ENCODE measurements around the gene C1orf174.

C1orf174 gene

DNA sequence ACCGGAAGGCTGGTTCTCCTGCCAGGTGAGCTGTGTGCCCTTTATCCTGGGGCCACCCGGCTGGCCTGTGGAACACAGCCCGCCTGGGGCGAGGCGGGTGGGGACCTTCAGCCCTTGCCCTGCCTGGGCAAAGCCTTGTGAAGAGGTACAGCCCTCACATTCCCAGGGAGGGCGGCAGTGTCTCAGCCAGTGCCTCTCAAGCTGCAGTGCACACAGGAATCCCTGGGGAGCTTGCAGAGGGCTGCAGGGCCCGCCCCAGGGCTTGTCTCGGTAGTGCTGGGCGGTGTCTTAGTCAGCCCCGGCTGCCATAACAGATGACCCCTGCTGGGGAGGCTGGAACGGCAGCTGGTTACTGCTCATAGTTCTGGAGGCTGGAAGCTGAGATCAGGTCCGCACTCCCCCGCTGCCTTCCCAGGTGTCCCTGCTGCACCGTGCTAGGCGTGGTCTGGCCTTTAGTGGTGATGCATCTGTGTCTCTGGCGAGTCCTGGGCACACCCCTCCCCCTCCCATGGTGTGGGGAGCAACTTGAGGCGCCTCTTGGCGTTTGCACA lies 30.2 kb downstream of the C1orf174 start:
- TF ChIP-seq, protein P1, sequence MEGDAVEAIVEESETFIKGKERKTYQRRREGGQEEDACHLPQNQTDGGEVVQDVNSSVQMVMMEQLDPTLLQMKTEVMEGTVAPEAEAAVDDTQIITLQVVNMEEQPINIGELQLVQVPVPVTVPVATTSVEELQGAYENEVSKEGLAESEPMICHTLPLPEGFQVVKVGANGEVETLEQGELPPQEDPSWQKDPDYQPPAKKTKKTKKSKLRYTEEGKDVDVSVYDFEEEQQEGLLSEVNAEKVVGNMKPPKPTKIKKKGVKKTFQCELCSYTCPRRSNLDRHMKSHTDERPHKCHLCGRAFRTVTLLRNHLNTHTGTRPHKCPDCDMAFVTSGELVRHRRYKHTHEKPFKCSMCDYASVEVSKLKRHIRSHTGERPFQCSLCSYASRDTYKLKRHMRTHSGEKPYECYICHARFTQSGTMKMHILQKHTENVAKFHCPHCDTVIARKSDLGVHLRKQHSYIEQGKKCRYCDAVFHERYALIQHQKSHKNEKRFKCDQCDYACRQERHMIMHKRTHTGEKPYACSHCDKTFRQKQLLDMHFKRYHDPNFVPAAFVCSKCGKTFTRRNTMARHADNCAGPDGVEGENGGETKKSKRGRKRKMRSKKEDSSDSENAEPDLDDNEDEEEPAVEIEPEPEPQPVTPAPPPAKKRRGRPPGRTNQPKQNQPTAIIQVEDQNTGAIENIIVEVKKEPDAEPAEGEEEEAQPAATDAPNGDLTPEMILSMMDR (IDR thresholded peaks at IDR 0.05; ENCODE audit: insufficient read depth, low read length), result no peak
- TF ChIP-seq, protein P2, sequence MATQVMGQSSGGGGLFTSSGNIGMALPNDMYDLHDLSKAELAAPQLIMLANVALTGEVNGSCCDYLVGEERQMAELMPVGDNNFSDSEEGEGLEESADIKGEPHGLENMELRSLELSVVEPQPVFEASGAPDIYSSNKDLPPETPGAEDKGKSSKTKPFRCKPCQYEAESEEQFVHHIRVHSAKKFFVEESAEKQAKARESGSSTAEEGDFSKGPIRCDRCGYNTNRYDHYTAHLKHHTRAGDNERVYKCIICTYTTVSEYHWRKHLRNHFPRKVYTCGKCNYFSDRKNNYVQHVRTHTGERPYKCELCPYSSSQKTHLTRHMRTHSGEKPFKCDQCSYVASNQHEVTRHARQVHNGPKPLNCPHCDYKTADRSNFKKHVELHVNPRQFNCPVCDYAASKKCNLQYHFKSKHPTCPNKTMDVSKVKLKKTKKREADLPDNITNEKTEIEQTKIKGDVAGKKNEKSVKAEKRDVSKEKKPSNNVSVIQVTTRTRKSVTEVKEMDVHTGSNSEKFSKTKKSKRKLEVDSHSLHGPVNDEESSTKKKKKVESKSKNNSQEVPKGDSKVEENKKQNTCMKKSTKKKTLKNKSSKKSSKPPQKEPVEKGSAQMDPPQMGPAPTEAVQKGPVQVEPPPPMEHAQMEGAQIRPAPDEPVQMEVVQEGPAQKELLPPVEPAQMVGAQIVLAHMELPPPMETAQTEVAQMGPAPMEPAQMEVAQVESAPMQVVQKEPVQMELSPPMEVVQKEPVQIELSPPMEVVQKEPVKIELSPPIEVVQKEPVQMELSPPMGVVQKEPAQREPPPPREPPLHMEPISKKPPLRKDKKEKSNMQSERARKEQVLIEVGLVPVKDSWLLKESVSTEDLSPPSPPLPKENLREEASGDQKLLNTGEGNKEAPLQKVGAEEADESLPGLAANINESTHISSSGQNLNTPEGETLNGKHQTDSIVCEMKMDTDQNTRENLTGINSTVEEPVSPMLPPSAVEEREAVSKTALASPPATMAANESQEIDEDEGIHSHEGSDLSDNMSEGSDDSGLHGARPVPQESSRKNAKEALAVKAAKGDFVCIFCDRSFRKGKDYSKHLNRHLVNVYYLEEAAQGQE (IDR thresholded peaks at IDR 0.05; ENCODE audit: insufficient replicate concordance, low read depth), result no peak
- TF ChIP-seq POLR2AphosphoS5 (IDR thresholded peaks at IDR 0.05; ENCODE audit: low read depth) (no peak), GABPA (IDR thresholded peaks at IDR 0.05; ENCODE audit: low read depth) (no peak), SPI1 (IDR thresholded peaks at IDR 0.05; ENCODE audit: borderline replicate concordance, low read depth) (no peak)
- no peak overlapping the region for H3K27ac ChIP-seq (replicated peaks)
- no peaks in the 10 kb centered on the region for H3K27me3 ChIP-seq (ENCODE audit: insufficient read depth, poor library complexity, severe bottlenecking)
- DNase-seq (ENCODE audit: low read depth in 1 of 2, low spot score in 1 of 2), result no peak
- H3K4me3 ChIP-seq (replicated peaks; ENCODE audit: insufficient read depth, low read length), result no peak overlapping the region

DNA sequence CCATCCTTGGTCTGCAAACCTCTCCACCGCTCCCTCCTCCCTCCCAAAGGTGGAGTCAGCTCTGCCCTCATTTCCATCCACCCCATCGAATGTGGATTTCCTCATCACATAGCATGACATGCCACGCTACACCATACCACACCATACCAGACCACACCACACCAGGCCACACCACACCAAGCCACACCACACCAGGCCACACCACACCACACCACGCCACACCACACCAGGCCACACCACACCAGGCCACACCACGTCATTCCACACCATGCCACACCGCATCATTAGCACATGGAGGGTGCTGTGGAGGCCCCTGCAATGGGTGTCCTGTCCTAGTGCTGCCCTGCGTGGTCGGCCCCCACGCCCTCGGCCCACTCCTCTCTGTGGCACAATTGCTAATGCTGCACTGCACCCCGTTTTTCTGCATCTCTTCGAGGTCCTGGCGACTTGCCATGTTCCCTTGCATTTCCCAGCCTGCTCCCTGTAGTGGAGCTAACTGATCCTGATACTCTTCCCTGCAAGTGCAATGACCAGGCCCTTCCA lies 31.5 kb downstream of the C1orf174 start:
- TF ChIP-seq, protein P1 (IDR thresholded peaks at IDR 0.05; ENCODE audit: insufficient read depth, low read length), result no peak
- TF ChIP-seq SPI1 (IDR thresholded peaks at IDR 0.05; ENCODE audit: borderline replicate concordance, low read depth) (no peak), POLR2AphosphoS5 (IDR thresholded peaks at IDR 0.05; ENCODE audit: low read depth) (no peak), GABPA (IDR thresholded peaks at IDR 0.05; ENCODE audit: low read depth) (no peak)
- TF ChIP-seq, protein P2 (IDR thresholded peaks at IDR 0.05; ENCODE audit: insufficient replicate concordance, low read depth), result no peak
- Histone ChIP-seq H3K27ac (replicated peaks) (no peak overlapping the region), H3K27me3 (ENCODE audit: insufficient read depth, poor library complexity, severe bottlenecking) (no peaks in the 10 kb centered on the region), H3K4me3 (replicated peaks; ENCODE audit: insufficient read depth, low read length) (no peak overlapping the region)
- no peak for DNase-seq (ENCODE audit: low read depth in 1 of 2, low spot score in 1 of 2)

DNA sequence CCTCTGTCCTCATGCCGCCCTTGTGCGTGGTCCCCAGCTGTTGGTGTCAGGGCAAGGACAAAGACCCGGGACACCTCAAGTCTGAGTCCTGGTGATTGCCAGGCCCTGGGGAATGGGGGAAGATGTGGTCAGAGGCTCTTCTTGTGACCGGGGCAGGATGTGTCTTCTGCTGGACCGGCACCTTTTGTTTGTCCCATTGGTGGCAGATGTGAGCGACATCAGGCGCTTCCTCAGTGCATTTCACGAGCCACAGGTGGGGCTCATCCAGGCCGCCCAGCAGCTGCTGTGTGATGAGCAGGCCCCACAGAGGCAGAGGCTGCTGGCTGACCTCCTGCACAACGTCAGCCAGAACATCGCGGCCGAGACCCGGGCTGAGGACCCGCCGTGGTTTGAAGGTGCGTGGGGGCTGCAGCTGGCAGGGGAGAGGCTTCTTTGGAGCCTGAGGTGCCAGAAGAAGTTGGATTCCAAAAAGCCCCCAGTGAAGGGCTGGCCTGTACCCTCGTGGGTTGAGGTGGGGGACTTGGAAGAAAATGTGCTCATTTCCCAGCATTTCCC lies 34.4 kb downstream of the C1orf174 start:
- TF ChIP-seq, protein P2 (IDR thresholded peaks at IDR 0.05; ENCODE audit: insufficient replicate concordance, low read depth), result no peak
- TF ChIP-seq GABPA (IDR thresholded peaks at IDR 0.05; ENCODE audit: low read depth), result no peak
- TF ChIP-seq POLR2AphosphoS5 (IDR thresholded peaks at IDR 0.05; ENCODE audit: low read depth), result no peak
- TF ChIP-seq, protein P1 (IDR thresholded peaks at IDR 0.05; ENCODE audit: insufficient read depth, low read length), result no peak
- no peak for TF ChIP-seq SPI1 (IDR thresholded peaks at IDR 0.05; ENCODE audit: borderline replicate concordance, low read depth)
- DNase-seq (ENCODE audit: low read depth in 1 of 2, low spot score in 1 of 2), result no peak
- no peak overlapping the region for H3K27ac ChIP-seq (replicated peaks)
- no peaks in the 10 kb centered on the region for H3K27me3 ChIP-seq (ENCODE audit: insufficient read depth, poor library complexity, severe bottlenecking)
- H3K4me3 ChIP-seq (replicated peaks; ENCODE audit: insufficient read depth, low read length), result no peak overlapping the region
